GM12878 (cell line): Measurements from ENCODE around the gene PITPNB. TPM values are rescaled to one million over a fixed set of nuclear protein-coding genes. Genes with fewer than 3 reads are reported as not detected.

Experiments used
- ATAC-seq: fragments of 200-7000 bp; cut with Tn5 transposase; 3 replicates; pipeline ENCODE4 v1.9.1; 2020; ENCODE audit warnings: mild to moderate bottlenecking, moderate library complexity
- BruUV-seq: library from RNA; stranded (reverse); fragments of 400-500 nt; replicated peaks from 2 replicates; lab custom pipeline; 2021; lab: Mats Ljungman, UMichigan
- CTCF ChIA-PET: fragments of 300-600 bp; sonication (Branson Sonifier 250); formaldehyde crosslinking; extraction: SDS; loops from one replicate; lab custom pipeline; 2021; ENCODE audit warnings: inconsistent platforms; lab: Yijun Ruan, JAX
- POLR2A ChIA-PET: fragments of 350-600 bp; formaldehyde crosslinking; extraction: SDS; loops from one replicate; lab custom pipeline; 2021; ENCODE audit warnings: inconsistent platforms; lab: Charles Lee
- RAD21 ChIA-PET: fragments of 300-600 bp; sonication (Branson Sonifier 250); formaldehyde crosslinking; loops from one replicate; lab custom pipeline; 2023; ENCODE audit warnings: antibody characterized with exemption; ENCODE audit not compliant: unreplicated experiment; lab: Charles Lee
- SMC1A ChIA-PET: fragments of 300-600 bp; sonication (Branson Sonifier 250); formaldehyde crosslinking; loops from one replicate; lab custom pipeline; 2023; ENCODE audit not compliant: unreplicated experiment, uncharacterized antibody; lab: Charles Lee
- DNase-seq: peaks from one replicate; pipeline ENCODE4 v3.0.0-alpha.2; 2011; ENCODE audit warnings: low read depth, low spot score
- FAIRE-seq: peaks from 3 replicates; lab custom pipeline; 2011; peaks lifted over from hg19 to GRCh38; lab: Jason Lieb, UNC
- H2AFZ ChIP-seq: 2 replicates; pipeline ENCODE4 v1.6.0; 2011; ENCODE audit warnings: low read depth, low read length, control low read depth; ENCODE audit not compliant: control insufficient read depth
- H3K27ac ChIP-seq: 2 replicates; pipeline ENCODE4 v1.5.1; 2011; ENCODE audit warnings: control low read depth; ENCODE audit not compliant: control insufficient read depth, insufficient read depth
- H3K27me3 ChIP-seq, 2 experiments: replicated peaks in 1 of 2; 2 replicates each; pipeline versions ENCODE4 v1.6.0 to v1.6.1; 2011; ENCODE audit warnings: low read length in 1 of 2; ENCODE audit not compliant: control insufficient read depth in 2 of 2, insufficient read depth in 2 of 2
- H3K36me3 ChIP-seq, 2 experiments: 2 replicates each; pipeline ENCODE4 v1.5.1; 2011; ENCODE audit warnings: low read length in 1 of 2; ENCODE audit not compliant: control insufficient read depth in 2 of 2, insufficient read depth in 2 of 2
- H3K4me1 ChIP-seq: 2 replicates; pipeline ENCODE4 v1.6.1; 2011; ENCODE audit warnings: mild to moderate bottlenecking, low read length, moderate library complexity, mixed read lengths; ENCODE audit not compliant: control insufficient read depth, insufficient read depth
- H3K4me2 ChIP-seq: 2 replicates; pipeline ENCODE4 v1.6.0; 2011; ENCODE audit warnings: control low read depth; ENCODE audit not compliant: control insufficient read depth, insufficient read depth
- H3K4me3 ChIP-seq: fragments of 200-600 bp; sonication (generic); 2 replicates; pipeline ENCODE4 v1.5.1; 2016
- H3K79me2 ChIP-seq: 2 replicates; pipeline ENCODE4 v1.6.0; 2011; ENCODE audit warnings: low read length; ENCODE audit not compliant: control insufficient read depth, insufficient read depth
- H3K9ac ChIP-seq: 2 replicates; pipeline ENCODE4 v1.8.0; 2011; ENCODE audit warnings: low read length, control low read depth, mixed read lengths; ENCODE audit not compliant: control insufficient read depth, insufficient read depth
- H3K9me3 ChIP-seq: replicated peaks from 3 replicates; pipeline ENCODE4 v1.5.1; 2011; ENCODE audit warnings: mild to moderate bottlenecking, low read length; ENCODE audit not compliant: control insufficient read depth, insufficient read depth
- H4K20me1 ChIP-seq: 2 replicates; pipeline ENCODE4 v1.6.0; 2011; ENCODE audit not compliant: control insufficient read depth, insufficient read depth
- CTCF ChIP-seq, 3 experiments: IDR thresholded peaks in 2 of 3; conservative IDR thresholded peaks in 1 of 3; 2 replicates each; pipeline ENCODE4 v1.5.1; 2011; ENCODE audit warnings: low read depth in 3 of 3, low read length in 3 of 3, mild to moderate bottlenecking in 3 of 3, control low read depth in 2 of 3, moderate library complexity in 2 of 3, inconsistent platforms in 1 of 3, mixed read lengths in 1 of 3; ENCODE audit not compliant: control insufficient read depth in 2 of 3, insufficient read depth in 1 of 3; ENCODE audit errors: extremely low read depth in 1 of 3
- SRF ChIP-seq, 2 experiments: IDR thresholded peaks; 2 replicates each; pipeline ENCODE4 v1.6.1; 2011; ENCODE audit warnings: low read depth in 2 of 2, low read length in 2 of 2, mild to moderate bottlenecking in 1 of 2, moderate library complexity in 1 of 2
- WGBS: methylation state at CpG from one replicate; pipeline ENCODE4 v1.1.6; 2016; ENCODE audit warnings: low lambda C conversion rate; ENCODE audit not compliant: insufficient replicate concordance, insufficient coverage; ENCODE audit errors: missing lambda C conversion rate; 5-methylcytosine and 5-hydroxymethylcytosine counted together
- in situ Hi-C: fragments of 300-500 bp; cut with MboI; formaldehyde crosslinking; loops from 9 replicates; pipeline ENCODE4 v1.14.3; 2018; ENCODE audit warnings: mixed read lengths
- intact Hi-C: fragments of 100-400 bp; cut with micrococcal nuclease; formaldehyde crosslinking; loops from one replicate; pipeline ENCODE4 v1.14.2; 2022; ENCODE audit not compliant: unreplicated experiment
- polyA plus RNA-seq, 11 experiments: library from polyadenylated mRNA; depleted of rRNA in 4 of 11; unstranded in 6 of 11; stranded (reverse) in 5 of 11; fragments of >200 nt; fragmentation: Nextera tagmentation in 4 of 11; fragmentation: Illumina TruSeq in 1 of 11; extraction: Ambion mirVana in 4 of 11; extraction: Trizol in 1 of 11; gene quantifications; 1 replicate in 1 of 11; 2 replicates in 10 of 11; pipeline versions ENCODE4 v1.2.1 to v1.2.3, GENCODE V29; 2011 to 2016; ENCODE audit warnings: inconsistent platforms in 2 of 11, missing spikeins in 2 of 11, low read depth in 1 of 11
- total RNA-seq, 4 experiments: library from RNA; depleted of rRNA in 3 of 4; stranded (reverse); fragments of >200 nt in 3 of 4; fragmentation: Illumina TruSeq in 1 of 4; extraction: Trizol in 1 of 4; gene quantifications; 2 replicates each; pipeline versions ENCODE4 v1.2.1 to v1.2.3, GENCODE V29; 2013 to 2021

The PITPNB gene
- total and polyA plus RNA-seq, 10 of the 15 experiments (the other 5 are each of a cell fraction or from before 2014, with no cell fraction given), result 19.7 to 116 (median 64.9) TPM

- no peak for FAIRE-seq
- CTCF ChIA-PET, result interaction anchor here (0.9 kb wide), 1 partner anchor 182 kb away, joined by 3 read pairs; no protein-coding TSS in a partner anchor
Observed at GRCh38 chr22:27825174-27825573, 93.9 kb downstream of the PITPNB start.

More at GRCh38 chr22:27825174-27825573, 93.9 kb downstream of the PITPNB start:
- Histone ChIP-seq H2AFZ (no peak overlapping the region), H3K79me2 (no peaks in the 10 kb centered on the region), H3K9ac (no peak overlapping the region), H3K4me3 (no peak overlapping the region), H3K4me1 (no peaks in the 10 kb centered on the region), H3K9me3 (no peaks in the 10 kb centered on the region), H3K4me2 (no peak overlapping the region), H4K20me1 (no peaks in the 10 kb centered on the region), H3K27ac (no peak overlapping the region), H3K27me3 (no peaks in the 10 kb centered on the region), H3K36me3 (no peaks in the 10 kb centered on the region)
- WGBS, result 47% methylated on average over 6 of the region's 6 CpGs
- ATAC-seq (no peak), DNase-seq (no peak)
- in situ Hi-C loops (no loop called here), intact Hi-C loops (no loop called here)
- no TSS peak for BruUV-seq
- TF ChIP-seq CTCF (IDR thresholded peaks at IDR 0.05 in 2 of 3, conservative IDR thresholded peaks at IDR 0.05 in 1 of 3; ENCODE audit: control insufficient read depth in 2 of 3, extremely low read depth in 1 of 3, insufficient read depth in 1 of 3, low read depth in 3 of 3, low read length in 3 of 3) (peak in 2 of 3 experiments; percentile 22 to 32; a peak in 2 of 6 replicates), SRF (IDR thresholded peaks at IDR 0.05; ENCODE audit: low read depth in 2 of 2, low read length in 2 of 2) (no peak)
- SMC1A ChIA-PET, result no interaction called here
- RAD21 ChIA-PET, result no interaction called here
- POLR2A ChIA-PET, result no interaction called here
